HG02943 (cell line): Measurements from ENCODE around the gene ELK1.

Experiments
- ATAC-seq: cut with Tn5 transposase; IDR thresholded peaks from one replicate; pipeline ENCODE4 v1.9.1; 2021; ENCODE audit warnings: mild to moderate bottlenecking, low read depth, moderate library complexity; ENCODE audit not compliant: unreplicated experiment

The ELK1 gene

GRCh38 chrX:47648376-47648775 is 2.0 kb downstream of the ELK1 start:
- no peak for ATAC-seq

- ATAC-seq = no peak
Observed at GRCh38 chrX:47646636-47647035, 3.7 kb downstream of the ELK1 start.

- ATAC-seq = no peak
Observed at GRCh38 chrX:47645530-47645929, 4.8 kb downstream of the ELK1 start.

- ATAC-seq = no peak
Observed at GRCh38 chrX:47644557-47645091, 5.7 kb downstream of the ELK1 start.

GRCh38 chrX:47643926-47644325 is 6.4 kb downstream of the ELK1 start:
- ATAC-seq = no peak

GRCh38 chrX:47638816-47639215 is 11.5 kb downstream of the ELK1 start:
- no peak for ATAC-seq

GRCh38 chrX:47637546-47638195 is 12.7 kb downstream of the ELK1 start:
- ATAC-seq = no peak

- no peak for ATAC-seq
Observed at GRCh38 chrX:47634871-47635575, 15.3 kb downstream of the ELK1 start.

- ATAC-seq = no peak
Observed at GRCh38 chrX:47633689-47634590, 16.4 kb downstream of the ELK1 start.

GRCh38 chrX:47632666-47633065 is 17.7 kb downstream of the ELK1 start:
- no peak for ATAC-seq

GRCh38 chrX:47631676-47632075 is 18.7 kb downstream of the ELK1 start:
- ATAC-seq = no peak

- no peak for ATAC-seq
Observed at GRCh38 chrX:47629419-47630200, 20.8 kb downstream of the ELK1 start, which contains the start of gene CFP. Gene CFP (minus strand): TSS chrX:47629930. CDS start chrX:47629844, 86 bp downstream.

GRCh38 chrX:47628982-47629381 is 21.4 kb downstream of the ELK1 start:
- ATAC-seq = no peak

GRCh38 chrX:47625365-47625764 is 25.0 kb downstream of the ELK1 start:
- ATAC-seq = no peak

GRCh38 chrX:47623540-47624027 is 26.8 kb downstream of the ELK1 start:
- ATAC-seq = no peak

GRCh38 chrX:47621851-47622250 is 28.5 kb downstream of the ELK1 start:
- ATAC-seq = no peak

GRCh38 chrX:47620303-47620685 is 30.1 kb downstream of the ELK1 start:
- no peak for ATAC-seq

GRCh38 chrX:47619486-47620302 is 30.7 kb downstream of the ELK1 start, which contains the start of gene SYN1:
Gene SYN1 (minus strand): TSS chrX:47619857. CDS start chrX:47619728, 129 bp downstream.
- peak; percentile 61 for ATAC-seq

GRCh38 chrX:47618923-47619485 is 31.4 kb downstream of the ELK1 start:
- ATAC-seq = no peak
